ENCODE measurements around the gene OGFOD3.
A peak's percentile ranks its signal among the peaks of the same experiment; 100 is the strongest.
"Not testable (repeated sequence)": the region's sequence is repeated elsewhere in the genome, so short reads cannot be mapped to it uniquely, and the experiment has no call there.

The OGFOD3 gene

GRCh38 chr17:82435103-82435502, 16.7 kb upstream of the OGFOD3 start:
- no peak for DNase-seq (ENCODE audit: low read depth in 3 of 3)

- DNase-seq (ENCODE audit: low read depth in 3 of 3) = no peak
Measured at GRCh38 chr17:82434216-82434565, 15.8 kb upstream of the OGFOD3 start.

- DNase-seq (ENCODE audit: low read depth in 3 of 3) = no peak
Measured at GRCh38 chr17:82433560-82434215, 15.3 kb upstream of the OGFOD3 start.

- DNase-seq (ENCODE audit: low read depth in 3 of 3) = no peak
Measured at GRCh38 chr17:82432017-82432416, 13.6 kb upstream of the OGFOD3 start.

GRCh38 chr17:82429824-82430223, 11.4 kb upstream of the OGFOD3 start:
- no peak for DNase-seq (ENCODE audit: low read depth in 3 of 3)

GRCh38 chr17:82428546-82428945, 10.2 kb upstream of the OGFOD3 start:
- no peak for DNase-seq (ENCODE audit: low read depth in 3 of 3)

GRCh38 chr17:82424863-82425159, 6.4 kb upstream of the OGFOD3 start:
- DNase-seq (ENCODE audit: low read depth in 3 of 3) = no peak

GRCh38 chr17:82424001-82424862, 5.8 kb upstream of the OGFOD3 start:
- DNase-seq (ENCODE audit: low read depth in 3 of 3) = peak; percentile 37 to 53 (median 48)

GRCh38 chr17:82419540-82419939, 1.2 kb upstream of the OGFOD3 start:
- no peak for DNase-seq (ENCODE audit: low read depth in 3 of 3)

GRCh38 chr17:82416771-82417170, 1.6 kb downstream of the OGFOD3 start:
- DNase-seq (ENCODE audit: low read depth in 3 of 3) = no peak

- no peak for DNase-seq (ENCODE audit: low read depth in 3 of 3)
Measured at GRCh38 chr17:82416264-82416663, 2.1 kb downstream of the OGFOD3 start.

GRCh38 chr17:82415786-82416185, 2.6 kb downstream of the OGFOD3 start:
- DNase-seq (ENCODE audit: low read depth in 3 of 3) = no peak

- no peak for DNase-seq (ENCODE audit: low read depth in 3 of 3)
Measured at GRCh38 chr17:82415336-82415735, 3.0 kb downstream of the OGFOD3 start.

- DNase-seq (ENCODE audit: low read depth in 3 of 3) = peak; percentile 48 to 77 (median 54)
Measured at GRCh38 chr17:82414548-82415281, 3.7 kb downstream of the OGFOD3 start.

- no peak for DNase-seq (ENCODE audit: low read depth in 3 of 3)
Measured at GRCh38 chr17:82412535-82413520, 5.6 kb downstream of the OGFOD3 start.

GRCh38 chr17:82412081-82412480, 6.3 kb downstream of the OGFOD3 start:
- DNase-seq (ENCODE audit: low read depth in 3 of 3) = not testable (repeated sequence)

- DNase-seq (ENCODE audit: low read depth in 3 of 3) = no peak
Measured at GRCh38 chr17:82411396-82412053, 6.9 kb downstream of the OGFOD3 start.

GRCh38 chr17:82410014-82410716, 8.2 kb downstream of the OGFOD3 start:
- no peak for DNase-seq (ENCODE audit: low read depth in 3 of 3)

- DNase-seq (ENCODE audit: low read depth in 3 of 3) = no peak
Measured at GRCh38 chr17:82408938-82409318, 9.5 kb downstream of the OGFOD3 start.

GRCh38 chr17:82408288-82408937, 10.0 kb downstream of the OGFOD3 start:
- DNase-seq (ENCODE audit: low read depth in 3 of 3) = no peak

Data from stimulated activated CD4-positive, alpha-beta T cell treated with anti-CD3 and anti-CD28 coated beads, TNF-alpha, amount 100 ng/mL, for 48 hours (primary cell).